Type B pancreatic cell (in vitro differentiated cells): Measurements from ENCODE around the gene YARS1. TPM values are rescaled to one million over a fixed set of nuclear protein-coding genes. Genes with fewer than 3 reads are reported as not detected.

ENCODE experiments used
- DNase-seq: peaks from one replicate; pipeline ENCODE4 v3.0.0; 2021; ENCODE audit warnings: mixed read lengths; ENCODE audit not compliant: unreplicated experiment; ENCODE audit errors: extremely low spot score
- H3K27ac Mint-ChIP-seq: 2 replicates; pipeline ENCODE4 v1.8.0; 2021; ENCODE audit warnings: mild to moderate bottlenecking, mixed read lengths
- H3K27me3 Mint-ChIP-seq: 2 replicates; pipeline ENCODE4 v1.8.0; 2021; ENCODE audit warnings: mixed read lengths
- H3K36me3 Mint-ChIP-seq: 2 replicates; pipeline ENCODE4 v1.8.0; 2021; ENCODE audit warnings: mixed read lengths
- H3K4me1 Mint-ChIP-seq: one replicate; pipeline ENCODE4 v1.8.0; 2021; ENCODE audit warnings: mixed read lengths; ENCODE audit not compliant: unreplicated experiment
- H3K4me3 Mint-ChIP-seq: 2 replicates; pipeline ENCODE4 v1.8.0; 2021; ENCODE audit warnings: mild to moderate bottlenecking, mixed read lengths
- H3K9me3 Mint-ChIP-seq: 2 replicates; pipeline ENCODE4 v1.8.0; 2021; ENCODE audit warnings: mixed read lengths
- total RNA-seq: library from RNA; stranded (reverse); gene quantifications from 2 replicates; pipeline ENCODE4 v1.2.1, GENCODE V29; 2021; ENCODE audit warnings: low replicate concordance
- TF ChIP-seq, protein P1 (sequence below): fragments of 200-600 bp; sonication (generic); conservative IDR thresholded peaks from 2 replicates; pipeline ENCODE4 v1.5.0; 2021; ENCODE audit warnings: antibody characterized with exemption, mild to moderate bottlenecking

Gene YARS1
- total RNA-seq, 1 donor from 2014 or later: 83.7 TPM

DNA sequence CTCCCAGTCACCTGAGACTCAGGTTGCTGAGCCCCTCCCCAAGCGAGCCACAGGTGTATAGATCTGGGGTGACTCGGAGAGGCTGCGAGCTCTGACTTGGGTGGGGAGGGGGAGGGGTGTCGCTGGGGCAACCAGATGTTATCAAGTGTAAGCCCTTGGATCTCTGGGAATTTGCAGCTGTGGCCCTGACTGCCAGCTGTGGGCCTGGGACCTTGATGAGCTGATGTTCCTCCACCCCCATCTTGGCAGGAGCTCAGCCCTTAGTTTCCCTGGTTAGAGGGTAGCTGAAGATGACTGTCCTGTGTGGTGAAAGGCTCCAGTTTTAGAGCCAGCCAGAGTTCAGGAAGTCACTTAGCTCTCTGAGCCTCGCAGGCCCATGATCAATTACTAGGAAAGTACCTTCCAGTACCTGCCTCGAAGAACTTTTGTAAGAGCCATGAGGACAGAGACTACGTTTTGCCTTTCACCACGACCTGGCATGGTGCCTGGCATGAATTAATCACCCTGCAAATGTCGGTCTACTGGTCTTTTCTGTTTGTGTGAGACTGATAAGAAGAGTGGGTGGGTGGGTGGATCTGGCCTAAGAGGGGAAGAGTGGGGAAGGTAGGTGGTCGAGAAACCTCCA is 55.8 kb downstream of the YARS1 start:
- Mint-ChIP-seq H3K4me3 (peak overlapping the region; percentile 80), H3K27ac (peak overlapping the region; percentile 100), H3K27me3 (no peaks in the 10 kb centered on the region), H3K4me1 (peaks cover 64% of the 10 kb centered on the region), H3K9me3 (no peaks in the 10 kb centered on the region), H3K36me3 (peaks cover 13% of the 10 kb centered on the region)
- TF ChIP-seq, protein P1, sequence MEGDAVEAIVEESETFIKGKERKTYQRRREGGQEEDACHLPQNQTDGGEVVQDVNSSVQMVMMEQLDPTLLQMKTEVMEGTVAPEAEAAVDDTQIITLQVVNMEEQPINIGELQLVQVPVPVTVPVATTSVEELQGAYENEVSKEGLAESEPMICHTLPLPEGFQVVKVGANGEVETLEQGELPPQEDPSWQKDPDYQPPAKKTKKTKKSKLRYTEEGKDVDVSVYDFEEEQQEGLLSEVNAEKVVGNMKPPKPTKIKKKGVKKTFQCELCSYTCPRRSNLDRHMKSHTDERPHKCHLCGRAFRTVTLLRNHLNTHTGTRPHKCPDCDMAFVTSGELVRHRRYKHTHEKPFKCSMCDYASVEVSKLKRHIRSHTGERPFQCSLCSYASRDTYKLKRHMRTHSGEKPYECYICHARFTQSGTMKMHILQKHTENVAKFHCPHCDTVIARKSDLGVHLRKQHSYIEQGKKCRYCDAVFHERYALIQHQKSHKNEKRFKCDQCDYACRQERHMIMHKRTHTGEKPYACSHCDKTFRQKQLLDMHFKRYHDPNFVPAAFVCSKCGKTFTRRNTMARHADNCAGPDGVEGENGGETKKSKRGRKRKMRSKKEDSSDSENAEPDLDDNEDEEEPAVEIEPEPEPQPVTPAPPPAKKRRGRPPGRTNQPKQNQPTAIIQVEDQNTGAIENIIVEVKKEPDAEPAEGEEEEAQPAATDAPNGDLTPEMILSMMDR: no peak
- no peak for DNase-seq

DNA sequence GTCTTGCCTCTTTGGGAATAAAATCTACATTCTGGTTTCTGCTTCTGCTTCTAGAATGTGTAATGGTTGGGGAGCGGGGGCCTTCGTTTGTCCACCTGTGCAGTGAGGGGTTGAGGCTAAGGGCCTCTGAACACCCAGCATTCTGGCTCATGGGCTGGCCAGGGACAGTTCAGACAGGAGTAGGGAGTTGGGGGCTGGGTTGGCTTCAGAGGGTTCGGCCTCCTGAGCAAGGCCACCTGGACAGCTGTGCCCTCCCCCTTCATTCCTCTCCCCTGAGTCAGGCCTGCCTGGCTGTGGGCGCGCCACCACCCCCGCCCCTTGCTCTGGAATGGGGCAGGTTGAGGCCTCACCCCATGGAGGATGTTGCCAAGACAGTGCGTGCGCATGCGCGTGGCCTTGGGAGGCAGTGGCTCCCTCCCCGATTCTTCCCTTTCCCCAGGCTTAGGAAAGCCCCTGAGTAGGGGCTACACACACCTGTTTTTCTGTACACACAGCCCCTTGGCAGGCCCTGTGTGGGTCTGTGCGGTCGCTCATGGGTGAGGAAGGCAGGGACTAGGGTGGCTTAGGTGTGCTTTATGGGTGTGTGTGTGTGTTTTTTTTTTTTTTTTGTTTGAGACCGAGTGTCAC is 57.0 kb downstream of the YARS1 start:
- H3K4me1 Mint-ChIP-seq: peaks cover 63% of the 10 kb centered on the region
- H3K4me3 Mint-ChIP-seq: peak overlapping the region; percentile 87
- H3K9me3 Mint-ChIP-seq: no peaks in the 10 kb centered on the region
- TF ChIP-seq, protein P1: no peak
- H3K36me3 Mint-ChIP-seq: peaks cover 13% of the 10 kb centered on the region
- DNase-seq: peak; percentile 88
- H3K27ac Mint-ChIP-seq: peak overlapping the region; percentile 100
- H3K27me3 Mint-ChIP-seq: no peaks in the 10 kb centered on the region

DNA sequence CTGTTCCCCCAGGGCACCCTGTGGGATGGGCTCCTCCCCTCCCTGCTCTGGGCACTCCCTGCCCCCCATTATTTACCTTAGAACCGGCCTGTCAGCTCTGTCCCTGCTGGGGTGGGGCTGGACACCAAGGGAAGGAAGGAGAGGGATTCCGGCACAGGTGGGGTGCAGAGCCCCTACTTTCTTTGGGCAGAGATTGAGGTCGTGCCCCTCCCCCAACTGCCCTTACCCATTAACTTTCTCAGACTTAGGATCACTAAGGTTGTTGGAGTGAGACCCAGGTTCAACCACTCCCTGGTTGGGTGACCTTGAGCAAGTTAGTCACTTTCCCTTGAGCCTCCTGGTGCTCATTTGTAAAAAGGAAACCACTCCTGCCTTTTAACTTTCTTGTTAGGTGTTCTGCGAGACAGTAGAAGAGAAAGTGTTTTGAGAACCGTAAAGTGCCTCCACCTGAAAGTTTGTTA is 57.6 kb downstream of the YARS1 start:
- Mint-ChIP-seq H3K27me3 (no peaks in the 10 kb centered on the region), H3K4me3 (peak overlapping the region; percentile 87), H3K4me1 (peaks cover 58% of the 10 kb centered on the region), H3K36me3 (peaks cover 13% of the 10 kb centered on the region), H3K27ac (peak overlapping the region; percentile 100), H3K9me3 (no peaks in the 10 kb centered on the region)
- TF ChIP-seq, protein P1: no peak
- DNase-seq: no peak

DNA sequence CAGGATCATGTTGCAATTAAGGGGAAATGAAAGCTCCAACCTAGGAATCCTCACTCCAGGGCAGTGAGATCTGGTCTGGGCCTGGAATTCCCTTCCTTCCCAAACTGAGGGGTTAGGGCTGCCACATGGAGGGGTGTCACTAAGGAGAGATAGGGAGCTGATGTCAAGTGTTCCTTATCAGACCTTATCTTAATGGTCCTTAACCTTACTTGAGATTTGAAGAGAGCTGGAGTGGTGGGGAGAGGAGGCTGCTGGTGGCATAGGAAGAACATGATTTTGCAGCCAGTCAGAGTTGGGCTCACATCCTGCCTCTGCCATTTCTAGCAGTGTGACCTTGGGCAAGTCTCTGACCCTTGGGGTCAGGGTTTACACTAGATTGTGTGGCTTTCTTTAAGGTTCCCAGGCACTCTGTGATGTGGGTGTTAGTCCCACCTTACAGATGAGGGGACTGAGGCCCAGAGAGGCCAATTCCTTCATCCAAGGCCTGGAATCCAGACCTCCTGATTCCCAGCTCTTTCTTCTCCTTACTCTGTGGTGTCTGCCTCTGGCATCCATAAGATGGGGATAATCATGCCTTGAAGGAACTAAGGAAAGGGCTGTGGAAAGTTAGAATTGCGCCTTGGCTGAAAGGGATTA is 58.2 kb downstream of the YARS1 start:
- TF ChIP-seq, protein P1: no peak
- Mint-ChIP-seq H3K27ac (peak overlapping the region; percentile 100), H3K27me3 (no peaks in the 10 kb centered on the region), H3K4me3 (peak overlapping the region; percentile 87), H3K36me3 (peaks cover 9% of the 10 kb centered on the region), H3K9me3 (no peaks in the 10 kb centered on the region), H3K4me1 (peaks cover 56% of the 10 kb centered on the region)
- no peak for DNase-seq

DNA sequence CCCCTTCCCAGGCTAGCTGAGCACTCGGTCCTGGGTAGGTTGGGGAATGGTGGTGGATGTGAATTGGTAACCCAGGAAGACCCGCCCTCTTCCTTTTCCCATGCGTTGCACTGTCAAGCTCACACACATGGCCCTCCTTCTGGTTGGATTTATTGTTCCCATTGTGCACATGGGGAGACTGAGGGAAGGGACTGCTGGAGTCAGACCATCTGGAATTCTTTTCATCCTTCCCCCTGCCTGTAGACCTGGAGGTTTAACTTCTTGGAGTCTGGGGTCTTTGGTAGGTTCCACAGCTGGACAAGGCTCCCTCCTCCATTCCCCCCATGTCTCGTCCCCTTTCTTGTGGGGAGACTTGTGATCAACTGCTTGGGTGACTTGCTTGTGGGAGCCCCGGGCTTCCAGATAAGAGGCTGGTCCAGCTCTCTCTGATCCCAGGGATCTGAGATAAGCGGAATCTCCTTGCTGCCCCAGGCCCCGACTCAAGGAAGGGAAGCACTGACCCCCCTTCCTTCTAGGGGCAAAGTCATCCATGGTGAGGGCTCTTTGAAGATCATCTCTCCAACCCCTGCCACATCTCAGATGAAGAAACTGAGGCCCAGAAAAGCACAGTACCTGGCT is 58.9 kb downstream of the YARS1 start:
- H3K4me1 Mint-ChIP-seq: peaks cover 53% of the 10 kb centered on the region
- TF ChIP-seq, protein P1: no peak
- peak overlapping the region; percentile 100 for H3K27ac Mint-ChIP-seq
- H3K9me3 Mint-ChIP-seq: no peaks in the 10 kb centered on the region
- peak overlapping the region; percentile 87 for H3K4me3 Mint-ChIP-seq
- H3K36me3 Mint-ChIP-seq: peaks cover 7% of the 10 kb centered on the region
- no peaks in the 10 kb centered on the region for H3K27me3 Mint-ChIP-seq
- DNase-seq: no peak
